HepG2 (cell line): ENCODE results near the gene ABCG1.

ENCODE experiments used
- HDAC1 ChIP-seq: sonication (generic); formaldehyde crosslinking; IDR thresholded peaks from 2 replicates; pipeline ENCODE4 v1.5.1; 2020; ENCODE audit warnings: mild to moderate bottlenecking, missing genetic modification reagents
- HDAC2 ChIP-seq: sonication (generic); formaldehyde crosslinking; IDR thresholded peaks from 2 replicates; pipeline ENCODE4 v1.4.0; 2020; ENCODE audit warnings: missing genetic modification reagents
- HNRNPH1 ChIP-seq: fragments of 200-400 bp; formaldehyde crosslinking; optimal IDR thresholded peaks from 2 replicates; pipeline ENCODE3; 2017; ENCODE audit warnings: mild to moderate bottlenecking, low read depth, low read length
- NFIC ChIP-seq: IDR thresholded peaks from 2 replicates; pipeline ENCODE4 v1.6.1; 2012; ENCODE audit warnings: mild to moderate bottlenecking, low read length, inconsistent platforms
- NR2C2 ChIP-seq: sonication (generic); formaldehyde crosslinking; IDR thresholded peaks from 2 replicates; pipeline ENCODE4 v1.4.0; 2020; ENCODE audit warnings: missing genetic modification reagents, mild to moderate bottlenecking, moderate library complexity, borderline replicate concordance
- PATZ1 ChIP-seq: sonication (generic); formaldehyde crosslinking; IDR thresholded peaks from 2 replicates; pipeline ENCODE4 v1.4.0; 2020; ENCODE audit warnings: missing genetic modification reagents
- RXRA ChIP-seq: sonication (generic); formaldehyde crosslinking; IDR thresholded peaks from 2 replicates; pipeline ENCODE4 v1.5.1; 2020; ENCODE audit warnings: missing genetic modification reagents
- TF ChIP-seq, protein P1 (sequence below): sonication (generic); formaldehyde crosslinking; IDR thresholded peaks from 2 replicates; pipeline ENCODE4 v1.5.0; 2020; ENCODE audit warnings: mild to moderate bottlenecking, missing genetic modification reagents, moderate library complexity

- TF ChIP-seq PATZ1 (CRISPR knock-in tag) (no peak), HDAC2 (CRISPR knock-in tag) (no peak), RXRA (CRISPR knock-in tag) (no peak), HDAC1 (CRISPR knock-in tag) (no peak), NFIC (no peak), HNRNPH1 (no peak), NR2C2 (no peak)
- TF ChIP-seq, protein P1, sequence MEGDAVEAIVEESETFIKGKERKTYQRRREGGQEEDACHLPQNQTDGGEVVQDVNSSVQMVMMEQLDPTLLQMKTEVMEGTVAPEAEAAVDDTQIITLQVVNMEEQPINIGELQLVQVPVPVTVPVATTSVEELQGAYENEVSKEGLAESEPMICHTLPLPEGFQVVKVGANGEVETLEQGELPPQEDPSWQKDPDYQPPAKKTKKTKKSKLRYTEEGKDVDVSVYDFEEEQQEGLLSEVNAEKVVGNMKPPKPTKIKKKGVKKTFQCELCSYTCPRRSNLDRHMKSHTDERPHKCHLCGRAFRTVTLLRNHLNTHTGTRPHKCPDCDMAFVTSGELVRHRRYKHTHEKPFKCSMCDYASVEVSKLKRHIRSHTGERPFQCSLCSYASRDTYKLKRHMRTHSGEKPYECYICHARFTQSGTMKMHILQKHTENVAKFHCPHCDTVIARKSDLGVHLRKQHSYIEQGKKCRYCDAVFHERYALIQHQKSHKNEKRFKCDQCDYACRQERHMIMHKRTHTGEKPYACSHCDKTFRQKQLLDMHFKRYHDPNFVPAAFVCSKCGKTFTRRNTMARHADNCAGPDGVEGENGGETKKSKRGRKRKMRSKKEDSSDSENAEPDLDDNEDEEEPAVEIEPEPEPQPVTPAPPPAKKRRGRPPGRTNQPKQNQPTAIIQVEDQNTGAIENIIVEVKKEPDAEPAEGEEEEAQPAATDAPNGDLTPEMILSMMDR (CRISPR knock-in tag), result no peak
Observed at GRCh38 chr21:42338729-42339715, 120.1 kb downstream of the ABCG1 start.
